ENCODE results near the gene ALG2. TPM values are rescaled to one million over a fixed set of nuclear protein-coding genes. Genes with fewer than 3 reads are reported as not detected.

The ALG2 gene
- polyA plus RNA-seq, 1 of the 3 experiments (the other 2 are of a cell fraction): 31.6 TPM

- Histone ChIP-seq H3F3A (replicated peaks; ENCODE audit: insufficient read depth) (no peaks in the 10 kb centered on the region), H3K36me3 (replicated peaks in 1 of 2; ENCODE audit: control insufficient read depth in 1 of 2, insufficient read depth in 2 of 2, low read length in 1 of 2) (peaks cover 3 to 14% of the 10 kb centered on the region in 2 experiments), H3K4me3 (ENCODE audit: low read depth in 2 of 2, low read length in 1 of 2) (no peak overlapping the region), H3K4me1 (ENCODE audit: control insufficient read depth in 1 of 2, insufficient read depth in 2 of 2, low read depth in 1 of 2, low read length in 1 of 2) (no peaks in the 10 kb centered on the region), H4K20me1 (ENCODE audit: insufficient read depth) (no peaks in the 10 kb centered on the region), H3K27me3 (ENCODE audit: insufficient read depth) (no peaks in the 10 kb centered on the region), H2AFZ (ENCODE audit: low read depth) (no peak overlapping the region), H3K9ac (no peak overlapping the region), H3K9me3 (no peaks in the 10 kb centered on the region), H3K4me2 (no peak overlapping the region), H3K79me2 (ENCODE audit: insufficient read depth) (no peaks in the 10 kb centered on the region), H3K9me2 (no peaks in the 10 kb centered on the region), H3K27ac (ENCODE audit: low read depth in 2 of 2, low read length in 1 of 2) (no peak overlapping the region)
- TF ChIP-seq RFX5 (IDR thresholded peaks at IDR 0.05; ENCODE audit: low read length) (no peak), MXI1 (IDR thresholded peaks at IDR 0.05; ENCODE audit: low read depth, low read length) (no peak), EZH2phosphoT487 (IDR thresholded peaks at IDR 0.05; ENCODE audit: borderline replicate concordance, low read depth) (no peak), EP300 (IDR thresholded peaks at IDR 0.05; ENCODE audit: borderline replicate concordance in 1 of 2, low read depth in 1 of 2, low read length in 1 of 2) (no peak), REST (IDR thresholded peaks at IDR 0.05; ENCODE audit: low read depth, low read length) (no peak), FOSL2 (IDR thresholded peaks at IDR 0.05; ENCODE audit: borderline replicate concordance, low read depth) (no peak), RAD21 (IDR thresholded peaks at IDR 0.05; ENCODE audit: low read length) (no peak), SIN3A (IDR thresholded peaks at IDR 0.05; ENCODE audit: borderline replicate concordance, low read depth, low read length) (no peak), MAX (IDR thresholded peaks at IDR 0.05; ENCODE audit: low read depth) (no peak), PBX3 (IDR thresholded peaks at IDR 0.05) (no peak), FOXM1 (IDR thresholded peaks at IDR 0.05; ENCODE audit: low read depth) (no peak), NFIC (IDR thresholded peaks at IDR 0.05; ENCODE audit: borderline replicate concordance) (no peak), ELF1 (IDR thresholded peaks at IDR 0.05) (no peak), NRF1 (IDR thresholded peaks at IDR 0.05; ENCODE audit: low read depth, low read length) (no peak), TEAD4 (IDR thresholded peaks at IDR 0.05; ENCODE audit: borderline replicate concordance, insufficient read depth) (no peak), FOXJ3 (CRISPR knock-in tag; IDR thresholded peaks at IDR 0.05) (no peak), RXRA (IDR thresholded peaks at IDR 0.05; ENCODE audit: borderline replicate concordance, low read depth) (no peak), JUND (IDR thresholded peaks at IDR 0.05) (no peak)
- DNase-seq: no peak
- CTCF ChIA-PET: interaction anchor here (0.6 to 1.2 kb wide), 2 partner anchors 32 to 49 kb away, joined by 3 read pairs; no protein-coding TSS in a partner anchor
- POLR2A ChIA-PET: no interaction called here
These were observed 11.2 kb downstream of the ALG2 start for GRCh38 chr9:99210572-99210971.
